GM12891 (cell line): Measurements from ENCODE around the gene METAP1D.

ENCODE experiments used
- PAX5 ChIP-seq: IDR thresholded peaks from 2 replicates; pipeline ENCODE4 v1.6.1; 2011; ENCODE audit warnings: low read length, moderate library complexity, mild to moderate bottlenecking; ENCODE audit not compliant: insufficient read depth, severe bottlenecking
- POLR2A ChIP-seq: IDR thresholded peaks from 2 replicates; pipeline ENCODE4 v1.6.1; 2011; ENCODE audit warnings: low read depth, low read length, control low read depth
- POLR2AphosphoS5 ChIP-seq: IDR thresholded peaks from 2 replicates; pipeline ENCODE4 v1.6.1; 2011; ENCODE audit warnings: low read depth, low read length, control low read depth
- SPI1 ChIP-seq: IDR thresholded peaks from 2 replicates; pipeline ENCODE4 v1.6.1; 2011; ENCODE audit warnings: low read depth, low read length, control low read depth
- TAF1 ChIP-seq: IDR thresholded peaks from 2 replicates; pipeline ENCODE4 v1.6.1; 2011; ENCODE audit warnings: low read depth, low read length, control low read depth

- TF ChIP-seq POLR2A (no peak), POLR2AphosphoS5 (no peak), SPI1 (no peak), TAF1 (no peak), PAX5 (no peak)
Measured at GRCh38 chr2:172039011-172039704, 39.4 kb downstream of the METAP1D start.
